ENCODE results near the gene FRMD8. TPM values are rescaled to one million over a fixed set of nuclear protein-coding genes. Genes with fewer than 3 reads are reported as not detected.
A peak's percentile ranks its signal among the peaks of the same experiment; 100 is the strongest.

FRMD8 gene
- total RNA-seq, 1 experiment from 2014 or later: 18.9 TPM

DNA sequence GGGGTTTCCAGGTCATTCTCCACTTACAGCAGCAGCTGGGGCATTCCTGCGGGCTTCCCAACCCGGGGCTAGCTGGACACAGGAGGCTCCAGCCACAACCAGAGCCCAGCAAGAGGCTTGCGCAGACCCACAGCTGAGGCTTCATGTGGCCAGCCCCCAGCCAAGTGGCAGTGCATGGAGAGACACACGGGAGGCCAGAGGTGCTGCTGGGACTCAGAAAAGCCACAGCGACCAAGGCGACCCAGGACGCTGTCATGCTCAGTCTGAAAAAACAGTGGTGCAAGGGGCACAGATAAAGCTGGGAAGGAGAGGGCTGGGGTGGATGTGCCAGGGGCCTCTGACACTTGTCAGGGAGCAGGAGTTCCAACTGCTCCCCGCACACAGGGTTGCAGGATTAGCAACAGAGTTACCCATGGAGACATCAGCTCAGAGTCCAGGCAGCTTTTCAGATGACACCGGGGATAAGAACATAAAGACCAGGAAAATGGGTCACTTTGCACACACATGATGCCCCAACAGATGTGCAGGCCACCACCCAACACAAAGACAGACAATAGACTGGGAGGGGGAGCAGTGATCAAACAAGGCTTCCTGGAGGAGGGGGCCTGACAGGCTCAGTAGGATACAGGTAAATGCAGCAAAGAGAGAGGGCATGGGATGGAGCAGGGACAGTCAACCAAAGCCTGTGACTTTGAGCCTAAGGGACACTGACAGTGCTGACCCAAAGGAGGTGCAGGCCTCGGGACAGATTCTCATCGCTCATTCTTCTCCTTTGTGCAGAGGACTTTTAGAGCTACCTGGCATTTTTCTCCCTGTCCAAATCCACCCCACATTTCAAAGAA, 29.3 kb downstream of the FRMD8 start:
- Mint-ChIP-seq H3K4me3 (ENCODE audit: unreplicated experiment) (peak overlapping the region; percentile 38), H3K36me3 (ENCODE audit: insufficient read depth, unreplicated experiment) (peaks cover 28% of the 10 kb centered on the region), H3K27ac (ENCODE audit: low read depth, unreplicated experiment) (peak overlapping the region; percentile 99), H3K4me1 (ENCODE audit: insufficient read depth, unreplicated experiment) (peaks cover 34% of the 10 kb centered on the region), H3K9me3 (ENCODE audit: unreplicated experiment) (no peaks in the 10 kb centered on the region), H3K27me3 (ENCODE audit: insufficient read depth, unreplicated experiment) (no peaks in the 10 kb centered on the region)
- TF ChIP-seq, protein P1, sequence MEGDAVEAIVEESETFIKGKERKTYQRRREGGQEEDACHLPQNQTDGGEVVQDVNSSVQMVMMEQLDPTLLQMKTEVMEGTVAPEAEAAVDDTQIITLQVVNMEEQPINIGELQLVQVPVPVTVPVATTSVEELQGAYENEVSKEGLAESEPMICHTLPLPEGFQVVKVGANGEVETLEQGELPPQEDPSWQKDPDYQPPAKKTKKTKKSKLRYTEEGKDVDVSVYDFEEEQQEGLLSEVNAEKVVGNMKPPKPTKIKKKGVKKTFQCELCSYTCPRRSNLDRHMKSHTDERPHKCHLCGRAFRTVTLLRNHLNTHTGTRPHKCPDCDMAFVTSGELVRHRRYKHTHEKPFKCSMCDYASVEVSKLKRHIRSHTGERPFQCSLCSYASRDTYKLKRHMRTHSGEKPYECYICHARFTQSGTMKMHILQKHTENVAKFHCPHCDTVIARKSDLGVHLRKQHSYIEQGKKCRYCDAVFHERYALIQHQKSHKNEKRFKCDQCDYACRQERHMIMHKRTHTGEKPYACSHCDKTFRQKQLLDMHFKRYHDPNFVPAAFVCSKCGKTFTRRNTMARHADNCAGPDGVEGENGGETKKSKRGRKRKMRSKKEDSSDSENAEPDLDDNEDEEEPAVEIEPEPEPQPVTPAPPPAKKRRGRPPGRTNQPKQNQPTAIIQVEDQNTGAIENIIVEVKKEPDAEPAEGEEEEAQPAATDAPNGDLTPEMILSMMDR (IDR thresholded peaks at IDR 0.05; ENCODE audit: unreplicated experiment): no peak
- ChIA-PET CTCF (interaction anchor here (0.7 to 3.8 kb wide), 30 partner anchors 8 to 290 kb away, joined by 3 to 47 read pairs (median 4); partner anchors contain the start of genes FRMD8, MALAT1 and SLC25A45), POLR2A (interaction anchor here (0.6 to 21.4 kb wide), 14 partner anchors 8 to 82 kb away, joined by 3 to 2994 read pairs (median 8); partner anchors contain the start of genes FRMD8, MALAT1 and SLC25A45)
- intact Hi-C loops (cut with micrococcal nuclease): loop anchor here (1.0 to 2.0 kb wide), 3 partner anchors 15 to 95 kb away; no protein-coding TSS in a partner anchor
- no TSS peak for BruUV-seq (replicated peaks)
- peak; percentile 8 for DNase-seq (ENCODE audit: unreplicated experiment)

DNA sequence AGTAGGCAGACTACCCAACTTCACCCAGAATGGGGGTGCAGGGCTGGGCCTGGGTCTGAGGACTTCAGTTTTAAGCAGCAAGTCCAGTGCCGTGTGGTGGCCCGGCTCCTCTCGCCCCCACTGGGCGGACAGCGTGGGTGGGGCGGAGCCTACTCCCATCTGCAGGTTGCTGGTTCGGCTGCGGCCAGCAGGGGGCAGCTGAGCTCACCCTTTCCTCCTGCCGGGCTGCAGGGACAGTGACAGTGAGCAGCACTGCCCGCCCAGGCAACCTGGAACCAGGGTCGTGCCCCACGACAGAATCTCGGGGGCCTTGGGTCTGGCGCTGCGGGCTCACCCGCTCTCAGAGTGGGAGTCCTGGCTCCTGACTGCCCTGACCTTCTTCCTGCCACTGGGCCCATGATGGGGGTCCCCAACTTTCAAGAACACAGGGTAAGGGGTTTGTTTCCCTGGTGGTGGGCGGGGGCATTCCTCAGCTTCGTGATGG, 29.9 kb downstream of the FRMD8 start:
- peak; percentile 85 for DNase-seq (ENCODE audit: unreplicated experiment)
- ChIA-PET POLR2A (interaction anchor here (0.6 to 21.4 kb wide), 14 partner anchors 9 to 82 kb away, joined by 3 to 2994 read pairs (median 23); partner anchors contain the start of genes FRMD8, MALAT1 and SLC25A45), CTCF (interaction anchor here (0.6 to 3.8 kb wide), 35 partner anchors 10 to 534 kb away, joined by 3 to 47 read pairs (median 4); partner anchors contain the start of genes FRMD8, MALAT1 and SLC25A45)
- Mint-ChIP-seq H3K9me3 (ENCODE audit: unreplicated experiment) (no peaks in the 10 kb centered on the region), H3K36me3 (ENCODE audit: insufficient read depth, unreplicated experiment) (peaks cover 26% of the 10 kb centered on the region), H3K4me1 (ENCODE audit: insufficient read depth, unreplicated experiment) (peaks cover 34% of the 10 kb centered on the region), H3K4me3 (ENCODE audit: unreplicated experiment) (peak overlapping the region; percentile 38), H3K27ac (ENCODE audit: low read depth, unreplicated experiment) (peak overlapping the region; percentile 99), H3K27me3 (ENCODE audit: insufficient read depth, unreplicated experiment) (no peaks in the 10 kb centered on the region)
- intact Hi-C loops (cut with micrococcal nuclease): loop anchor here (1.0 to 2.0 kb wide), 3 partner anchors 14 to 94 kb away; no protein-coding TSS in a partner anchor
- TF ChIP-seq, protein P1 (IDR thresholded peaks at IDR 0.05; ENCODE audit: unreplicated experiment): peak; percentile 94
- no TSS peak for BruUV-seq (replicated peaks)

DNA sequence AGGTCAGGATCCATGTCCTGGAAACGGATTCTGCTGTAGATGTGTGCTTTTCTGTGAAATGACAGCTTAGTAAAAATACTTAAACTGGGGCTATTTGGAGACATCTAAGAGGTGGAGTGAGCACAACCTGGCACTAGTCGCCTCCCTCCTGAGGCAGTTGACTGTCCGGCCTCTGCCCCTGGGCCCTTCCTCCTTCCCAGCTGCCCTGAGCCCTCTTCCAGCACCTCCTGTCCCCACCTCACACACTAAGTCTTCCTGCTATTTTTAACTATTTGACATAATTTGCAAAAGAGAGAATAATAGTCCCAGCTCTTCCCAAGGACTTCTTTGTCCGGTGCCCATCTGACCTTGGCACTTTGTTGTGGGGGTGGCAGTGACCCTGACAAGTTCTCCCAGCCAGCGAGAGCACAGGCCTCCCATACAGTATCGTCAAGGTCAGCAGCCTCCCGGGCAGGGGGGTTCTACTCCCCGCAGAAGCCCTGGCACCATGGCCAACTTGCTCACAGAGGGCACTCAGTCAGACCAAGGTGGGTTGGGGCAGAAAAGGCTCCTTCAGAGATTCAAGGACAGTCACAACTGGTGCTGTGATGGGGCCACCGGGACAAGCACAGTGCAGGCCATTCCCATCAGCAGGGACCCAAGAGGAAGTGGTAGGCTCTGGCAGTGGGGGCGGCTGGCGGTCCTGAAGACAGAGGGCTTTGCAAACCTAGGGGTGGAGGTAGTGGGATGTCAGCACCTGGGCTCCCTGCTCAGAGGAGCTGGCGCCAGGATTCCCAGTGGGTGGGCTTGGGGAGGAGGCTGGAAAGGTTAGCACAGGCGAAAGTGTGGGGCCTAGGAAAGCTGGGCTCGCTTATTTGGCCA, 30.6 kb downstream of the FRMD8 start:
- peaks cover 21% of the 10 kb centered on the region for H3K36me3 Mint-ChIP-seq (ENCODE audit: insufficient read depth, unreplicated experiment)
- H3K9me3 Mint-ChIP-seq (ENCODE audit: unreplicated experiment): no peaks in the 10 kb centered on the region
- intact Hi-C loops (cut with micrococcal nuclease): loop anchor here (1.0 to 2.0 kb wide), 3 partner anchors 14 to 93 kb away; no protein-coding TSS in a partner anchor
- TF ChIP-seq, protein P1 (IDR thresholded peaks at IDR 0.05; ENCODE audit: unreplicated experiment): no peak
- peak overlapping the region; percentile 38 for H3K4me3 Mint-ChIP-seq (ENCODE audit: unreplicated experiment)
- BruUV-seq (replicated peaks): no TSS peak
- peak overlapping the region; percentile 99 for H3K27ac Mint-ChIP-seq (ENCODE audit: low read depth, unreplicated experiment)
- ChIA-PET CTCF (interaction anchor here (0.5 to 3.8 kb wide), 28 partner anchors 11 to 533 kb away, joined by 3 to 47 read pairs (median 4); partner anchors contain the start of genes FRMD8 and SLC25A45), POLR2A (interaction anchor here (1.0 to 21.4 kb wide), 12 partner anchors 9 to 81 kb away, joined by 3 to 2994 read pairs (median 137); partner anchors contain the start of genes FRMD8, MALAT1 and SLC25A45)
- peak; percentile 27 for DNase-seq (ENCODE audit: unreplicated experiment)
- H3K27me3 Mint-ChIP-seq (ENCODE audit: insufficient read depth, unreplicated experiment): no peaks in the 10 kb centered on the region
- peaks cover 34% of the 10 kb centered on the region for H3K4me1 Mint-ChIP-seq (ENCODE audit: insufficient read depth, unreplicated experiment)

All from MCF 10A (cell line).